Muscle of back (tissue), 11 donors: ENCODE data around the gene HACD4. TPM values are rescaled to one million over a fixed set of nuclear protein-coding genes. Genes with fewer than 3 reads are reported as not detected.
A peak's percentile ranks its signal among the peaks of the same experiment; 100 is the strongest.
"Not testable (repeated sequence)": the region's sequence is repeated elsewhere in the genome, so short reads cannot be mapped to it uniquely, and the experiment has no call there.

Experiments
- DNase-seq, 3 donors: peaks; one replicate each; pipeline versions ENCODE4 v3.0.0 to v3.0.0-alpha.2; 2013
- polyA plus RNA-seq, 10 donors: library from polyadenylated mRNA; unstranded; fragments of 120-200 nt; gene quantifications; one replicate each; pipeline ENCODE4 v1.2.1, GENCODE V29; 2013; ENCODE audit not compliant: insufficient read length in 10 of 10

The HACD4 gene
- polyA plus RNA-seq, 10 donors, result 1.2 to 3.4 (median 2.1) TPM

GRCh38 chr9:20974191-20974938 lies 57.1 kb downstream of the HACD4 start:
- DNase-seq, result not testable (repeated sequence)

GRCh38 chr9:20973246-20973947 lies 58.0 kb downstream of the HACD4 start:
- DNase-seq, result not testable (repeated sequence)

- DNase-seq, result no peak
Measured at GRCh38 chr9:20972684-20973083, 58.8 kb downstream of the HACD4 start.

GRCh38 chr9:20962536-20963225 lies 68.8 kb downstream of the HACD4 start:
- DNase-seq, result peak; percentile 58 to 86 (median 69)

- DNase-seq, result no peak
Measured at GRCh38 chr9:20950707-20951106, 80.7 kb downstream of the HACD4 start.

Other genes with a start within 250 kb of the HACD4 start
- not detected for gene IFNB1, start 46.3 kb upstream of the HACD4 start, polyA plus RNA-seq
- gene IFNW1, start 110.2 kb upstream of the HACD4 start, polyA plus RNA-seq, result not detected
- gene IFNA21, start 135.0 kb upstream of the HACD4 start, polyA plus RNA-seq, result not detected
- gene IFNA4, start 155.9 kb upstream of the HACD4 start, polyA plus RNA-seq, result not detected
- not detected for gene IFNA7, start 170.6 kb upstream of the HACD4 start, polyA plus RNA-seq
- not detected for gene IFNA10, start 175.5 kb upstream of the HACD4 start, polyA plus RNA-seq
- gene IFNA16, start 185.7 kb upstream of the HACD4 start, polyA plus RNA-seq, result not detected
- not detected for gene IFNA17, start 196.6 kb upstream of the HACD4 start, polyA plus RNA-seq
- not detected for gene IFNA14, start 208.4 kb upstream of the HACD4 start, polyA plus RNA-seq